Activated CD8-positive, alpha-beta T cell treated with anti-CD3 and anti-CD28 coated beads, Interleukin-2, amount 10 ng/mL, durations not matched to agents 7 days and 5 days (primary cell): Measurements from ENCODE around the gene TNRC6A. TPM values are rescaled to one million over a fixed set of nuclear protein-coding genes. Genes with fewer than 3 reads are reported as not detected.
A peak's percentile ranks its signal among the peaks of the same experiment; 100 is the strongest.
"Not testable (repeated sequence)": the region's sequence is repeated elsewhere in the genome, so short reads cannot be mapped to it uniquely, and the experiment has no call there.

ENCODE experiments used
- ATAC-seq: fragments of 150-1000 bp; cut with Tn5 transposase; one replicate; pipeline ENCODE4 v1.10.0; 2021; ENCODE audit warnings: moderate library complexity
- CTCF ChIA-PET: fragments of 350-600 bp; sonication (Branson Sonifier 250); formaldehyde crosslinking; loops from one replicate; lab custom pipeline; 2021; ENCODE audit warnings: antibody characterized with exemption; lab: Charles Lee
- POLR2A ChIA-PET: fragments of 350-600 bp; sonication (Branson Sonifier 250); formaldehyde crosslinking; loops from one replicate; lab custom pipeline; 2021; ENCODE audit warnings: antibody characterized with exemption; lab: Charles Lee
- DNase-seq: peaks from one replicate; pipeline ENCODE4 v3.0.0-alpha.2; 2020
- H3K27ac Mint-ChIP-seq: one replicate; pipeline ENCODE4 v1.8.0; 2021; ENCODE audit warnings: mild to moderate bottlenecking, mixed read lengths
- H3K27me3 Mint-ChIP-seq: one replicate; pipeline ENCODE4 v1.8.0; 2021; ENCODE audit warnings: low read depth, mixed read lengths
- H3K36me3 Mint-ChIP-seq: one replicate; pipeline ENCODE4 v1.8.0; 2021; ENCODE audit warnings: low read depth, mixed read lengths
- H3K4me1 Mint-ChIP-seq: one replicate; pipeline ENCODE4 v1.8.0; 2021; ENCODE audit warnings: low read depth, mixed read lengths
- H3K4me3 Mint-ChIP-seq: one replicate; pipeline ENCODE4 v1.8.0; 2021; ENCODE audit warnings: mild to moderate bottlenecking, mixed read lengths
- H3K9me3 Mint-ChIP-seq: one replicate; pipeline ENCODE4 v1.8.0; 2022; ENCODE audit warnings: mixed read lengths; ENCODE audit not compliant: insufficient read depth
- total RNA-seq, 2 experiments: library from RNA; stranded (reverse); gene quantifications; one replicate each; pipeline ENCODE4 v1.2.3, GENCODE V29; 2021

Gene TNRC6A
- total RNA-seq, 2 experiments from 2014 or later = 28.8 to 28.9 TPM

DNA sequence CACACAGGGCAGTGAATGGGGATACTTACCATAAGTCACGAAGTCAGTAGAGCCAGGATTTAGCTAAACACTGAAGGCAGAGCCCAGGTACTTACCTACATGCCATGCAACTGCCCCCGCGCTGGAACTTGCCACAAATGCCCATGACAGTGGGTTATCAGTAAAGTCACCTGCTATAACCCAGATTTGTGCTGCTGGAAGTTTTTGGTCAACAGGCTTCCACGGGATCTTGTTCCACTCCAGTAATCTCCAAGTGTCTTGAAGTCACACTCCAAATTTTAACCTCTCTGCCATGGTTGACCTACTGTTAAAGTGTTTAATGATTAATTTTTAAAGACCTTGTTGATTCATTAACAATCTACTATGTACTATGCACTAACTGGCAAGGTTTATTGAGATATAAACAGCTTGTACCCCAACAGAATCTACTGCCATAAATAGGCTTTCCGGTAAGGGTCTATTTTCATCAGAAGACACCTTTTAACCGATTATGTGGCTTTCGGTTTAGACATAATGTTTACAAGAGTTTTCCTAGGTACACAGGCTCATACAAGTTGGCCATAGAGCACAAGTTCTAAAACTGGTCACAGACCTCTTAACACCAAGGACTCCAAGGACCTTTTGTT, 110.0 kb downstream of the TNRC6A start:
- ChIA-PET CTCF (no interaction called here), POLR2A (no interaction called here)
- Mint-ChIP-seq H3K9me3 (no peaks in the 10 kb centered on the region), H3K27me3 (no peaks in the 10 kb centered on the region), H3K4me1 (no peaks in the 10 kb centered on the region), H3K4me3 (no peak overlapping the region), H3K36me3 (no peaks in the 10 kb centered on the region), H3K27ac (no peak overlapping the region)
- DNase-seq (no peak), ATAC-seq (no peak)

DNA sequence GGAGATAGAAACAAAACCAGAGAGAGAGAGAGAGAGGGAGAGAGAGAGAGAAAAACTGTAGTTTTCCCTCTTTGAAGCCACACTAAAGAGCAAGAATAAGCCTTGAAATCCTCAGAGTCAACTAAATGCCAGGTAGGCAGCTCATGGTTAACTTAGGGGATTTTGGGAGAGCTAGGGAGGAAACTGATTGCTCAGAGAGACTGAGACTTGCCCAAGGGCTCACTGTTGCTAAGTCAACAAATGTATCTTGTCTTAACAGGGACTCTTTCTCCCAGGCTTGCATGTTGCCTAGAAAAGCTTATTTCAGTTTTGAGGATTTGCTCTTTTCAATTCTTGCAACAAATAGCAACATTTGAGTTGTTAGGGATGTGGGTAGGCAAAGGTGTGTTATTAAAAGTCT, 111.8 kb downstream of the TNRC6A start:
- Mint-ChIP-seq H3K27me3 (no peaks in the 10 kb centered on the region), H3K27ac (no peak overlapping the region), H3K4me1 (no peaks in the 10 kb centered on the region), H3K36me3 (no peaks in the 10 kb centered on the region), H3K9me3 (no peaks in the 10 kb centered on the region), H3K4me3 (no peak overlapping the region)
- no peak for DNase-seq
- CTCF ChIA-PET = interaction anchor here (0.6 kb wide), 1 partner anchor 588 kb away, joined by 3 read pairs; no protein-coding TSS in a partner anchor
- no peak for ATAC-seq
- POLR2A ChIA-PET = no interaction called here

- ChIA-PET POLR2A (no interaction called here), CTCF (no interaction called here)
- H3K27ac Mint-ChIP-seq = no peak overlapping the region
- H3K27me3 Mint-ChIP-seq = no peaks in the 10 kb centered on the region
- H3K4me3 Mint-ChIP-seq = no peak overlapping the region
- no peaks in the 10 kb centered on the region for H3K36me3 Mint-ChIP-seq
- ATAC-seq (no peak), DNase-seq (no peak)
- H3K9me3 Mint-ChIP-seq = no peaks in the 10 kb centered on the region
- no peaks in the 10 kb centered on the region for H3K4me1 Mint-ChIP-seq
Measured at GRCh38 chr16:24844101-24845030, 114.9 kb downstream of the TNRC6A start.

DNA sequence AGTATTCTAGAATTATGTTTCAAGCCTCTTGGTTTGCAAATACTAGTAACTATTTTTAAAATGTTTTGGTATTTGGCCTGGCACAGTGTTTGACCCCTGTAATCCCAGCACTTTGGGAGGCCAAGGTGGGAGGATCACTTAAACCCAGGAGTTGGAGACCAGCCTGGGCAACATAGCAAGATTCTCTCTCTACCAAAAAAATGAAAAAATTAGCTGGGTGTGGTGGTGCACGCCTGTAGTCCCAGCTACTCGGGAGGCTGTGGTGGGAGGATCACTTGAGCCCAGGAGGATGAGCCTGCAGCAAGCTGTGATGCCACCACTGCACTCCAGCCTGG, 115.5 kb downstream of the TNRC6A start:
- POLR2A ChIA-PET = not testable (repeated sequence)

GRCh38 chr16:24845726-24846547, 116.5 kb downstream of the TNRC6A start, which contains the start of gene SLC5A11:
SLC5A11 (plus strand) TSS chr16:24845963; CDS start chr16:24858644, 12,681 bp downstream.
- no peak for ATAC-seq
- CTCF ChIA-PET = no interaction called here
- POLR2A ChIA-PET = no interaction called here
- H3K27ac Mint-ChIP-seq = no peak within 1 kb of the TSS
- H3K27me3 Mint-ChIP-seq = no peaks in the 10 kb centered on the region
- no peak for DNase-seq
- H3K4me1 Mint-ChIP-seq = peaks cover 2% of the 10 kb centered on the region
- no peaks in the 10 kb centered on the region for H3K9me3 Mint-ChIP-seq
- no peaks in the 10 kb centered on the region for H3K36me3 Mint-ChIP-seq
- no peak within 1 kb of the TSS for H3K4me3 Mint-ChIP-seq

More for the DNA sequence above, 115.5 kb downstream of the TNRC6A start:
- DNase-seq, H3K27me3 Mint-ChIP-seq, H3K4me1 Mint-ChIP-seq, H3K4me3 Mint-ChIP-seq, ATAC-seq, H3K9me3 Mint-ChIP-seq, H3K36me3 Mint-ChIP-seq, H3K27ac Mint-ChIP-seq, CTCF ChIA-PET: not testable (repeated sequence)

DNA sequence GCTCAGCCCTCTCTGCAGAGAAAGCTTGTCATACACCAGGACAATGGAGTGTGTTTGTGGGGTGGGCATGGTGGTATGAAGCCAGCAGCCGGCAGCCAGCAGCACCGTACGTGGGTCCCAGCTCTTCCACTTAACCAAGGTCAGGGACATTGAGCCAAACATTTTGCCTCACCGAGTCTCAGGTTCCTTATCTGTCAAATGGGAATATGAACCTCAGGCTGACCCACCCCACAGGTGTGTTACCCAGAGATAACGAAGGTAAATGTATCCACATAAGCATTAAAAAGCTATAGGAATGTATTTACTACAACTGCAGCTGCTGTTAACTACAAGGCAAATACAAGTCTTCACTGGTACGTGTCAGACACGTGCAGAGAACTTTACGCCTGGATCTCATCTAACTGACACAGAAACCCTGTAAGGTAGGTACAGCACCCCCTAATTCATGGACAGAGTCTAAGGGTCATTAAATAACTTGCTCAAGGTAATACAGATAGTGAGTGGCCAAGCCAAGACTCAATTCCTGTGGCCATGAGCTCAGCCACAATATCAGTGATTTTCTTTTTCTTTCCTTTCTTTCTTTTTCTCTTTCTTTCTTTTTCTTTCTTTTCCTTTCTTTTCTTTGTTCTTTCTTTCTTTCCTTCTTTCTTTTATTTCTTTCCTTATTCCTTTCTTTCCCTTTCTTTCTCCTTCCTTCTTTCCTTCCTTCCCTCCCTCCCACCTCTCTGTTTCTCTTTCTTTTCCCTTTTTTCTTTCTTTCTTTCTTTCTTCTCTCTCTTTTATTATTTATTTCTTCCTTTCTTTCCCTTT, 117.3 kb downstream of the TNRC6A start:
- peaks cover 4% of the 10 kb centered on the region for H3K4me1 Mint-ChIP-seq
- DNase-seq (no peak), ATAC-seq (no peak)
- H3K9me3 Mint-ChIP-seq = no peaks in the 10 kb centered on the region
- no peaks in the 10 kb centered on the region for H3K36me3 Mint-ChIP-seq
- CTCF ChIA-PET = no interaction called here
- H3K4me3 Mint-ChIP-seq = no peak overlapping the region
- POLR2A ChIA-PET = no interaction called here
- peak overlapping the region; percentile 8 for H3K27ac Mint-ChIP-seq
- H3K27me3 Mint-ChIP-seq = no peaks in the 10 kb centered on the region

GRCh38 chr16:24847358-24847664, 117.9 kb downstream of the TNRC6A start:
- Mint-ChIP-seq H3K27me3 (no peaks in the 10 kb centered on the region), H3K36me3 (no peaks in the 10 kb centered on the region), H3K27ac (peak overlapping the region; percentile 8), H3K4me1 (peaks cover 4% of the 10 kb centered on the region), H3K4me3 (no peak overlapping the region), H3K9me3 (no peaks in the 10 kb centered on the region)
- ChIA-PET CTCF (no interaction called here), POLR2A (no interaction called here)
- no peak for ATAC-seq
- DNase-seq = no peak

- CTCF ChIA-PET = no interaction called here
- no peak overlapping the region for H3K4me3 Mint-ChIP-seq
- no peaks in the 10 kb centered on the region for H3K27me3 Mint-ChIP-seq
- no peaks in the 10 kb centered on the region for H3K36me3 Mint-ChIP-seq
- POLR2A ChIA-PET = no interaction called here
- H3K4me1 Mint-ChIP-seq = peaks cover 4% of the 10 kb centered on the region
- no peaks in the 10 kb centered on the region for H3K9me3 Mint-ChIP-seq
- ATAC-seq = no peak
- no peak overlapping the region for H3K27ac Mint-ChIP-seq
- no peak for DNase-seq
Measured at GRCh38 chr16:24848065-24848464, 118.6 kb downstream of the TNRC6A start.

DNA sequence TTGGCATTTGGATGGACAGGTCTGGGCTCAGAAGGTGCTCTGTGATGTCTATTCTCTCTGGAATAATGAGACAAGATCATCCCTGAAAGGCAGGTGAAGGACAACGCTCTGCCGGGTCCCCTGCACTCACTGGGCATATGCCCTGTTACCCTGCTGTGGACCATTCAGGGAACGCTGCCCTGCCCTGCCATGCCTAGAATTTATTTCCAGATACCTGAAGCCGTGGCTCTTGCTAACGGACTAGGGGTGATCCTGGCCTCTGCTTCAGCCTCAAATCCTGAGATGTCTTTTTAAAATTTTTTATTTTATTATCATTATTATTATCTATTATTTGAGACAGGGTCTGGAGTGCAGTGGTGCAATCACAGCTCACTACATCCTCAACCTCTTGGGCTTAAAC, 120.2 kb downstream of the TNRC6A start:
- ATAC-seq = no peak
- H3K27ac Mint-ChIP-seq = no peak overlapping the region
- H3K9me3 Mint-ChIP-seq = no peaks in the 10 kb centered on the region
- H3K36me3 Mint-ChIP-seq = no peaks in the 10 kb centered on the region
- H3K4me1 Mint-ChIP-seq = peaks cover 4% of the 10 kb centered on the region
- no peak for DNase-seq
- CTCF ChIA-PET = no interaction called here
- no peak overlapping the region for H3K4me3 Mint-ChIP-seq
- POLR2A ChIA-PET = no interaction called here
- no peaks in the 10 kb centered on the region for H3K27me3 Mint-ChIP-seq

DNA sequence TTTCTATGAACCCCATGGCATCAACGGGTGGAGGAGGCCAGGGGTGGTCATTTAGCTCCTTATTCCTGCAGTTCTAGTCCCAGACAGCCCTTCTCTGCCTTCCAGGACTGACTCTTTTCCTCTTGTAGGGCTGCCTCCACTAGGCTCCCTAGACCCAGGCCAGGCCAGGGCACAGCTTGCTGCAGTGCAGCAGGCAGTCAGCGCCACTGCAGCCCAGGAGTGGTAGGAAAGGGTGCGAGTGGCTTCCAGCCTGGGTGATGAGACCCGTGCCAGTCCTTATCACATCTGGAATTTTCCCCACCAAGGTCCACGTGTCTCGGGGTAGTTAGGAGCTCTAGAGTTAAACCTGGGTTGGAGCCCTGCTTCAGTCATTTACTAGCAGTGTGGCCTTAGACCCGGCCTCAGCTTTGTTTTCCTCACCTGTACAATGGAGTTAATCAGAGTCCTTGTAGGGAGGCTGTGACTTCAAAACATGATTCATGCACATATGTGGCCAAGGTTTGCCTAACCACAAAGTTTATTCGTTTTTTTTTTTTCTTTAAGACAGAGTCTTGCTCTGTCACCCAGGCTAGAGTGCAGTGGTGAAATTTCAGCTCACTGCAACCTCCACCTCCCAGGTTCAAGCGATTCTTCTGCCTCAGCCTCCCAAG, 121.0 kb downstream of the TNRC6A start:
- DNase-seq (no peak), ATAC-seq (peak; percentile 30)
- no peaks in the 10 kb centered on the region for H3K36me3 Mint-ChIP-seq
- peaks cover 4% of the 10 kb centered on the region for H3K4me1 Mint-ChIP-seq
- H3K27me3 Mint-ChIP-seq = no peaks in the 10 kb centered on the region
- no peak overlapping the region for H3K27ac Mint-ChIP-seq
- ChIA-PET CTCF (no interaction called here), POLR2A (no interaction called here)
- H3K9me3 Mint-ChIP-seq = no peaks in the 10 kb centered on the region
- H3K4me3 Mint-ChIP-seq = no peak overlapping the region

- Mint-ChIP-seq H3K27me3 (no peaks in the 10 kb centered on the region), H3K36me3 (no peaks in the 10 kb centered on the region), H3K27ac (no peak overlapping the region), H3K9me3 (no peaks in the 10 kb centered on the region), H3K4me3 (no peak overlapping the region), H3K4me1 (peaks cover 4% of the 10 kb centered on the region)
- ChIA-PET POLR2A (no interaction called here), CTCF (no interaction called here)
- DNase-seq = no peak
- ATAC-seq = no peak
Measured at GRCh38 chr16:24851700-24852099, 122.2 kb downstream of the TNRC6A start.
